GM11168 (cell line): Measurements from ENCODE around the gene C2CD5.
"Not testable (repeated sequence)": the region's sequence is repeated elsewhere in the genome, so short reads cannot be mapped to it uniquely, and the experiment has no call there.

Experiments used
- in situ Hi-C: fragments of 300-500 bp; cut with MboI; formaldehyde crosslinking; loops from one replicate; pipeline ENCODE4 v1.12.0; 2022; ENCODE audit warnings: low sequenced_read_pairs; ENCODE audit not compliant: unreplicated experiment

C2CD5 gene

GRCh38 chr12:22536971-22537544 is 7.3 kb downstream of the C2CD5 start:
- in situ Hi-C loops: no loop called here

- in situ Hi-C loops: no loop called here
These were observed 7.9 kb downstream of the C2CD5 start for GRCh38 chr12:22536346-22536945.

- in situ Hi-C loops: no loop called here
These were observed 8.9 kb downstream of the C2CD5 start for GRCh38 chr12:22535478-22535877.

GRCh38 chr12:22535038-22535437 is 9.3 kb downstream of the C2CD5 start:
- in situ Hi-C loops: no loop called here

- in situ Hi-C loops: no loop called here
These were observed 11.2 kb downstream of the C2CD5 start for GRCh38 chr12:22533155-22533554.

- in situ Hi-C loops: no loop called here
These were observed 12.0 kb downstream of the C2CD5 start for GRCh38 chr12:22532317-22532716.

GRCh38 chr12:22531205-22531604 is 13.1 kb downstream of the C2CD5 start:
- in situ Hi-C loops: no loop called here

- in situ Hi-C loops: no loop called here
These were observed 14.9 kb downstream of the C2CD5 start for GRCh38 chr12:22529281-22530060.

- in situ Hi-C loops: no loop called here
These were observed 16.3 kb downstream of the C2CD5 start for GRCh38 chr12:22527999-22528398.

- in situ Hi-C loops: no loop called here
These were observed 17.5 kb downstream of the C2CD5 start for GRCh38 chr12:22526836-22527235.

- in situ Hi-C loops: no loop called here
These were observed 18.9 kb downstream of the C2CD5 start for GRCh38 chr12:22525426-22525825.

- in situ Hi-C loops: no loop called here
These were observed 25.3 kb downstream of the C2CD5 start for GRCh38 chr12:22518998-22519397.

- in situ Hi-C loops: no loop called here
These were observed 26.2 kb downstream of the C2CD5 start for GRCh38 chr12:22518060-22518719.

- in situ Hi-C loops: no loop called here
These were observed 29.5 kb downstream of the C2CD5 start for GRCh38 chr12:22514875-22515274.

- in situ Hi-C loops: no loop called here
These were observed 38.5 kb downstream of the C2CD5 start for GRCh38 chr12:22505826-22506225.

GRCh38 chr12:22500100-22500499 is 44.2 kb downstream of the C2CD5 start:
- in situ Hi-C loops: no loop called here

- in situ Hi-C loops: no loop called here
These were observed 44.9 kb downstream of the C2CD5 start for GRCh38 chr12:22499445-22499844.

GRCh38 chr12:22494319-22494718 is 50.0 kb downstream of the C2CD5 start:
- in situ Hi-C loops: no loop called here

- in situ Hi-C loops: no loop called here
These were observed 53.3 kb downstream of the C2CD5 start for GRCh38 chr12:22491034-22491433.

- in situ Hi-C loops: no loop called here
These were observed 55.9 kb downstream of the C2CD5 start for GRCh38 chr12:22488478-22488877.

- in situ Hi-C loops: not testable (repeated sequence)
These were observed 56.7 kb downstream of the C2CD5 start for GRCh38 chr12:22487683-22488082.
